GM18511 (cell line): ENCODE data around the gene ELAVL1.

Experiments used
- ATAC-seq: cut with Tn5 transposase; IDR thresholded peaks from one replicate; pipeline ENCODE4 v1.9.1; 2021; ENCODE audit warnings: mild to moderate bottlenecking, moderate library complexity; ENCODE audit not compliant: unreplicated experiment

Gene ELAVL1

GRCh38 chr19:7987114-7987768 is 18.2 kb downstream of the ELAVL1 start:
- ATAC-seq, result no peak

DNA sequence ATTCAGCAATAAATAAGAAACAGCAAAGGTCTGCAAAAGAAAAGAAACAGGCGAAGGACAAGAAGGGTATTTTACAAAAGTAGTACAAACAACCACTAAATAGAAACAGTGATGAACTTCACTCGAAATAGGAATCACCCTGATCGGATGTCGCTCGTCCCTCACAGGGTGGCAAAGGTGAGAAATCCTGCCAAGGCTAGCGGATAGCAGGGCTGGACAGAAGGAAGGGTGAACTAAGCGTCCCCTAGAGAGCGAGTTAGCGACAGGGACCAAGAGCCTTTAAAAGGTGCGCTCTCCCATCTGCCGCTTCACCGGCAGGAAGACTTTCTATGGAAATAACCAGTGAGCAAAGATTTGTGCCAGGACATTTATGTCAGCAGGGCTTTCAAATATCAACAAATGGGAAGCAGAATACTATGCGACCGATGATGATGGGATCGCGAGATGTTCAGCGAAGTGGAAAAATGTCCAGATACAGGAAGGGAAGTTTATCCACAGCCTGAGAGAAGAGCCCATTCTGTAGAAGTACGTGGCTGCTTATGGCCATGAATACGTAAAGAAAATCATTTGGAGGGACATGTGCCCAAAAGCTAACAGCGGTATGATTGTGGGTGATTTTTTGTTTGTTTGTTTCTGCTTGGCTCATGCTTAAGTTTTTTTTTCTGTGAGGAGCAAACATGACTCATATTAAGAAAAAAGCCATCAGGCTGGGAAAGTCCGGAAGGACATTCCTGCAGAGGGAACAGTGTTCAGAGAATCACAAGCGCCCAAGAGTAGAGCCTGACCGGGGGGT is 18.9 kb downstream of the ELAVL1 start:
- ATAC-seq, result no peak

GRCh38 chr19:7985481-7985911 is 19.9 kb downstream of the ELAVL1 start:
- ATAC-seq, result no peak

DNA sequence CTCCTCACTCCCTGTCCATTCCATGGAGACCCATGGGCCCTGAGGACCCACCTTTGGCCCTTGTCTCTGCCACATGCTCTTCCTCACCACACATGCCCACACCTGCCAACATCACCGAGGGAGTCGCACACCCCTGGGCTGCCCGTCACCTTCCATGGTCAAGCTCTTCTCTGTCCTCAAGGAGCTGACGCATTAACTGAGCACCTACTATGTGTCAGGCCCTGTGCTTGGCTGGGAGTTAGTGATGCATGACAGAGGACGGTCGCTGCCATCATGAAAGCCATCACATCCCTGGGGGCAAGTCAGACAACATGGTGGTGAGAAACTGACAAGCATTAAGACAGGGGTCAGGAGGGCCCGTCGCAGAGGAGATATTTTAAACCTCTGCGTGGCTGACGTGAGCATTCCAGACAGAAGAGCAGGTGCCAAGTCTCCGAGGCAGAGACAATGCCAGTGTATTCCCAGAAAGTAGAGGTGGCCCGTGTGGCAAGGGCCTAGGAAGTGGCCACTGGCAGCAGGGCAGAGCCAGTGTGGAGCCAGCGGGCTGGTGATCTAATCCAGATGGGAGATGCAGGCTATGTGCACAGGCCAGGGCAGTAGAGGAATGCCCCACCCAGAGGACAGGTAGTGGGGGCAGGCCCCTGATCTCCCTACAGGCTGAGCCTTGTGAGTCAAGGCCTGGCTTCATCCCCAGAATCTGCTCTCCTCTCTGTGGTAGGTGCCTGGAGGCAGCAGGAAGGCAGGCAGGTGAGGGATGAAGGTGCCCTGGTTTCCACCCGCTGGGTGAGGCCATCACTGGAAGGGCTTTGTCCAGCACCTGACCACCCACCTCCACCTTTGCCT is 21.2 kb downstream of the ELAVL1 start:
- no peak for ATAC-seq

DNA sequence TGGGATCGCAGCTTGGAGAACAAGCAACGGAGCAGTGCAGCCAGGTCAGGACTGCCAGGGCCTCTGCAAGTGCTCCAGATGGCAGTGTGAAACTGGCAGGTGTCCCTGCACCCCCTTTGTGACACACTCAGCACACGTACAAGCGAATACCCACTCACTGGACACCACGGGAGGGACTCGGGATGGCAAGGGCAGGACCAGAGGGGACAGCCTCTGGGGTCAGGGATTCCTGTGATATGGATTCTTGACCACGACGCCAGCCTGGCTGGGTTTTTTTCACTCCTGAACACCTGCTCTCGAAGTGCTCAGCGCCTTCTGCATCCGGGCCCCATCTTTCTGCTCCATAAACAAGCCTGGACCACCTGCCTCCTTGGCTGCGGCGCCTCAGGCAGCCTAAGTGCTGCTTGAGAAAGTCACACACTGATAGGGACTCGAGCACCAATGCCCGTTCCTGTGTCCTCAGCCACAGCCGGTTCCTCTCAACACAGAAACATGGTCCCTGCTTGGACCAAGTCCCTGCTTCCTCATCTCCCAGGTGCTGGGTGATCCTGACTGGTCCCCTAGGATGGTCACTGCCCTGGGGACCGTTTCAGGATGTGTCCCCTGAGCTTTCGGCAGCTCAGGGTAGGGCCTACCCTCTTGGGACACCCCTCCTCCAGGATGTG is 22.0 kb downstream of the ELAVL1 start:
- no peak for ATAC-seq

DNA sequence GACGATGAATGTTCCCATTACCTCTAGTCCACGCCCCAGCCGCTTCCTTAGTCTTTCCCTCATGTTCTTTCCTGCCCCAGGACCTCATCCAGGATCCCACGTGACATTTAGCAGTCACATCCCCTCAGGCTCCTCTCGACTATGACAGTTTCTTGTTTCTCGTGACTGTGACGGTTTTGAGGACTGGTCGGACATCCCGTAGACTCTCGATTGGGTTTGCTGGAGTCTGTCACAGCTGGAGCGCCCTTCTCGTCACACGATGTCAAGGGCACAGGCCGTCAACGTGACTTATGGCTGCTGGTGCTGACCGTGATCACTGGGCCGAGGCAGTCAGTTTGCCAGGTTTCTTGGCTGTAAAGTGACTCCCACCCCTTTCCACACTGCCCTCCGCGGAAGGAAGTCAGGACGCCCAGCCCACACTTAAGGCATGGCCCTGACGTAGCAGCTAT is 22.8 kb downstream of the ELAVL1 start:
- no peak for ATAC-seq

DNA sequence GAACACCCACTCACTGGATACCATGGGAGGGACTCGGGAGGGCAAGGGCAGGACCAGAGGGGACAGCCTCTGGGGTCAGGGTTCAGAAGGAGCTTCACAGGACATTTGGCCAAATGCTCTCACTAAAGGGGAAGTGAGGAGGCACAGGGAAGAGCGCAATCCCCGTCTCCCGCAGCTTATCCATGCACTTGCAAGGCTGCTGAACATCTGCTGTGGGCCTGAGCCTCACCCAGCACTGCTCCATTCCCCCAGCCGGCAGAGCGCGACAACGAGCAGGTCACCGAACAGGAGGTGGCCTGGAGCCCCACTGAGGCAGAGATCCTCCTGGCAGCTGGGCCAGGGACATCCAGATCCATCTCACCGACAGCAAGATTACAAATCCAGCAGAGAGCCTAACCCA is 23.3 kb downstream of the ELAVL1 start:
- ATAC-seq, result no peak

DNA sequence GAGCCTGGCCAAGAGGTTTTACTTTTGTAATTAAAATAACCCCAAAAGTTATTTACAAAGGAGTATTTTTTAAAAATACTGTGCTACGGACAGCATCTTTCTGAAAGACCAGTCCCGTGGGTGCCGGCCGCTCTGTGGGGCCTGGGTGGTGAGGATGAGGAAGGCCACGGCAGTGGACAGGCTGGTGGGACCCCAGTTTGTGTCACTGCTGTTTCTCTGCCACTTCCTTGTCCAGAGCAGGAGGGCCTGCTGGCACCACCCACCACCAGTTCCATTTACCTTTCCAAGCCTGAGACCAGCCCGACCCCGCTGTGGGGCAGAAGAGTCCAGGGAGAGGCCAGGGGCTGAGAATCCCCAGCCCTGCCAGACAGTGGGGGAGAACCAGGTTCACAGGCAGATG is 23.8 kb downstream of the ELAVL1 start:
- no peak for ATAC-seq

- no peak for ATAC-seq
Observed at GRCh38 chr19:7981199-7981598, 24.2 kb downstream of the ELAVL1 start.

DNA sequence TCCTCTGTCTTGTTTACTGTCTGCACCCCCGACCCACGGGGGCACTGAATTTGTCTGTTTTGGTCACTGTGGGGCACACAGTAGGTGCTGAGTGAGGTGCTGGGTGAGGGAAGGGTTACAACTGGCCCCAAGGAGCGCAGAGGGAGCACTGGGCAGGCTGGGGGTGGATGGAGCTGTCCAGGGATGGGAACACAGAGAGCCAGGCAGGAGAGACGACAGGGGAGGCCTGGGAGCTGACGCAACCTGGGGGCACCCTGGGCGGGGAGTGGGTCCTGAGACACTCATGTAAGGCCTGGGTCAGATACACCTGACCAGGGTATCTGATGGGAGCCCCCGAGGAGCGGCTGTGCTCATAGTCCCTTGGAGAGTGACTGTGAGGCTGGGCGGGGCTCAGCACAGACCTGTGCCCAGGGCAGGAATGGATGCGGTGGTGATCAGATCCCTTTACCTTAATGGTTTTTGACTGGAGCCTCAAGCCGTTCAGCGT is 24.8 kb downstream of the ELAVL1 start:
- no peak for ATAC-seq

- ATAC-seq, result no peak
Observed at GRCh38 chr19:7980168-7980567, 25.3 kb downstream of the ELAVL1 start.

GRCh38 chr19:7979559-7979958 is 25.9 kb downstream of the ELAVL1 start:
- no peak for ATAC-seq

GRCh38 chr19:7979011-7979410 is 26.4 kb downstream of the ELAVL1 start:
- no peak for ATAC-seq

- ATAC-seq, result no peak
Observed at GRCh38 chr19:7978179-7978825, 27.1 kb downstream of the ELAVL1 start.

DNA sequence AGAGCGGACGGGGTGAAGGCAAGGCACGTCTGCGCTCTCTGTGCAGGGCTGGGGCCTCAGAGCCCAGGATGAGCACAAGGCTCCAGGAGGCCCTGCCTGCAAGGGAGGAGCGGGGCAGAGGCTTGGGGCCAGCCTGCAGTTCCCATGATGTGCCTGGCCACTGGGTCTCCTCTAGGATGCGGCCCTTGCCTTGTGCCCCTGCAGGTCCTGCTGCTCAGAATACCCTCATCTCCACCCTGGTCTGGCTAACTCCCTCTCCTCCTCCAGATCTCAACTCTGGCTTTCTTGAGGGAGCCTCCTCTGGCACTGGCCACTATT is 27.8 kb downstream of the ELAVL1 start:
- no peak for ATAC-seq

GRCh38 chr19:7977021-7977722 is 28.3 kb downstream of the ELAVL1 start:
- no peak for ATAC-seq

DNA sequence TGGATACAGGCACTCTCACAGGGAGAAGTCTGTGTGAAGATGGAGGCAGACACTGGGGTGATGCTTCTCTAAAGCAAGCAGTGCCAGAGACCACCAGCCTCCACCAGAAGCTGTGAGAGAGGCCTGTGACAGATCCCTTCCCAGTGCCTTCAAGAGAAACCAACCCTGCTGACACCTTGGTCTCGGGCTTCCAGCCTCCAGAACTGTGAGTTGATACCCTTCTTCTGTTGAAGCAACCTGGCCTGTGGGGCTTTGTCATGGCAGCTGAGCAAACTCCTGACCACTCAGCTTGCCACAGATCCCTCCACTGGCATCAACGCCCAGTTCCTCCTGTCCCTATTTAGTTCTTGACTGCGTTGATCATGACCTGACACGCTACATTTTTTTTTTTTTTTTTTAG is 29.0 kb downstream of the ELAVL1 start:
- no peak for ATAC-seq

GRCh38 chr19:7975037-7975436 is 30.4 kb downstream of the ELAVL1 start:
- ATAC-seq, result no peak

DNA sequence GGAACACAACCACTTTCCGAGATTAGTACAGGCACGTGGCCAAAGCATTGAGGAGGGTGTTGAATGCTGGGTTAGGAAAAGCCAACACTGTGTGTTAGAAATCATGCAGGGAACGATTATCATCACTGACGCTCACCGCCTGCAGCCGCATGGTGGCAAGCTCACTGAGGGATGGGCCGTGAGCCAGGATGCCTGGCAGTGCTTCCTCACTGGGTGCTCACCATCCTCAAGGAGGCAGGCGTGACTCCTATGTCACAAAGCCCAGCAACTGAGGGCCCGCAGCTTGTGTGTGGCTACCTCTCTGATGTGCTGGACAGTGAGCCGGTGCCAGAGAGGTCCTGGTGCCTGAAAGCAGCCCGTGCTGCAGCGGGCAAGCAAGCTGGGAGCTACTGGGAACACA is 31.6 kb downstream of the ELAVL1 start:
- no peak for ATAC-seq
